ENCODE measurements around the gene RC3H1. TPM values are rescaled to one million over a fixed set of nuclear protein-coding genes. Genes with fewer than 3 reads are reported as not detected.
"Not testable (repeated sequence)": the region's sequence is repeated elsewhere in the genome, so short reads cannot be mapped to it uniquely, and the experiment has no call there.

The RC3H1 gene
- total RNA-seq, 6 experiments from 2014 or later: 21.9 to 28.2 (median 23.3) TPM

- TF ChIP-seq, protein P1, sequence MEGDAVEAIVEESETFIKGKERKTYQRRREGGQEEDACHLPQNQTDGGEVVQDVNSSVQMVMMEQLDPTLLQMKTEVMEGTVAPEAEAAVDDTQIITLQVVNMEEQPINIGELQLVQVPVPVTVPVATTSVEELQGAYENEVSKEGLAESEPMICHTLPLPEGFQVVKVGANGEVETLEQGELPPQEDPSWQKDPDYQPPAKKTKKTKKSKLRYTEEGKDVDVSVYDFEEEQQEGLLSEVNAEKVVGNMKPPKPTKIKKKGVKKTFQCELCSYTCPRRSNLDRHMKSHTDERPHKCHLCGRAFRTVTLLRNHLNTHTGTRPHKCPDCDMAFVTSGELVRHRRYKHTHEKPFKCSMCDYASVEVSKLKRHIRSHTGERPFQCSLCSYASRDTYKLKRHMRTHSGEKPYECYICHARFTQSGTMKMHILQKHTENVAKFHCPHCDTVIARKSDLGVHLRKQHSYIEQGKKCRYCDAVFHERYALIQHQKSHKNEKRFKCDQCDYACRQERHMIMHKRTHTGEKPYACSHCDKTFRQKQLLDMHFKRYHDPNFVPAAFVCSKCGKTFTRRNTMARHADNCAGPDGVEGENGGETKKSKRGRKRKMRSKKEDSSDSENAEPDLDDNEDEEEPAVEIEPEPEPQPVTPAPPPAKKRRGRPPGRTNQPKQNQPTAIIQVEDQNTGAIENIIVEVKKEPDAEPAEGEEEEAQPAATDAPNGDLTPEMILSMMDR (IDR thresholded peaks at IDR 0.05): no peak
- Mint-ChIP-seq H3K4me1 (ENCODE audit: low read depth) (peaks cover 9% of the 10 kb centered on the region), H3K9me3 (no peaks in the 10 kb centered on the region), H3K27ac (no peak overlapping the region), H3K27me3 (ENCODE audit: insufficient read depth) (peaks cover 6% of the 10 kb centered on the region; the same call in 1 of the 2 replicates), H3K4me3 (no peak overlapping the region), H3K36me3 (ENCODE audit: low read depth) (no peaks in the 10 kb centered on the region)
- DNase-seq: no peak
Measured at GRCh38 chr1:174053826-174054225, 31.7 kb upstream of the RC3H1 start.

DNA sequence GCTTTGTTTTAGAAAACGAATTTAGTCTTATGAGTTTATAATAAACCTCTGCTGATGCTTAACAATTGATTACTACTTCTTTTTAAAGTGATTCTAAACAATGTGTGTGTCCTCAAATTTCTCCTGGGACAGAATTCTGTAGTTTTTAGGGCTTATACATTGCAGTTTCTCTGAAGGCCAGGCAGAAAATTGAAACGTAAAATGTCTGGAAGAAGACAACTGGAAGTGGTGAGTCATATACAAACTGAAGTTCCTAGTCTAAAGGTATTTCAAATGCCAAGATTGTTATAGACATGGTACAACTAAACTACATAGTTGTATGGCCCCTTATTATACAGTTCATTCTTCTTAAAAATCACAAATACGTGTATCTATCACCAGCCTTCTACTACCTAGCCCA lies 30.5 kb upstream of the RC3H1 start:
- Mint-ChIP-seq H3K4me3 (no peak overlapping the region), H3K27ac (no peak overlapping the region), H3K36me3 (ENCODE audit: low read depth) (no peaks in the 10 kb centered on the region), H3K4me1 (ENCODE audit: low read depth) (no peaks in the 10 kb centered on the region; the same call in 1 of the 2 replicates), H3K27me3 (ENCODE audit: insufficient read depth) (peaks cover 6% of the 10 kb centered on the region), H3K9me3 (no peaks in the 10 kb centered on the region)
- no peak for DNase-seq
- TF ChIP-seq, protein P1 (IDR thresholded peaks at IDR 0.05): no peak

DNA sequence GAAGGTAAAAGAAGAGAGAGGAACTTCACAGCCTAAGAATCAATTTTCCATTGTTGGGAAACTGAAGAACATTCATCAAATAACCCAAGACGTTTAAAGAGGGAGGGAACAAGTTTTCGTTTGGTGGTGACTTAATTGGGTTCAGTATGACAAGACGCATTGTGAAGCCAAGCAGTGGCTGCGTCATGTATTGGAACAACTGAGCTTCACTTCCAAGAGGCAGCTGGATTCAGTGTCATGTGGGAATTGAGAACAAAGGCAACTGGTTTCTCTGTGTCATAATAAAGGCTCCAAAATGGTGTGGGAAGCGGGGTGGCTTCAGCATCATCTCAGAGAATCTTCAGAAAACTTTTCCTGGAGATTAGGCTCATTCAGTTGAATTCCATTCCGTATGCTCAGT lies 29.8 kb upstream of the RC3H1 start:
- Mint-ChIP-seq H3K9me3 (no peaks in the 10 kb centered on the region), H3K4me1 (ENCODE audit: low read depth) (no peaks in the 10 kb centered on the region; the same call in 1 of the 2 replicates), H3K27ac (no peak overlapping the region), H3K4me3 (no peak overlapping the region), H3K27me3 (ENCODE audit: insufficient read depth) (peaks cover 6% of the 10 kb centered on the region), H3K36me3 (ENCODE audit: low read depth) (no peaks in the 10 kb centered on the region)
- TF ChIP-seq, protein P1 (IDR thresholded peaks at IDR 0.05): no peak
- DNase-seq: no peak

- H3K27me3 Mint-ChIP-seq (ENCODE audit: insufficient read depth): peaks cover 4% of the 10 kb centered on the region
- DNase-seq: no peak
- H3K36me3 Mint-ChIP-seq (ENCODE audit: low read depth): no peaks in the 10 kb centered on the region
- no peak overlapping the region for H3K4me3 Mint-ChIP-seq
- no peak overlapping the region for H3K27ac Mint-ChIP-seq
- TF ChIP-seq, protein P1 (IDR thresholded peaks at IDR 0.05): no peak
- H3K4me1 Mint-ChIP-seq (ENCODE audit: low read depth): no peaks in the 10 kb centered on the region; the same call in 1 of the 2 replicates
- H3K9me3 Mint-ChIP-seq: no peaks in the 10 kb centered on the region
Measured at GRCh38 chr1:174049514-174049913, 27.4 kb upstream of the RC3H1 start.

GRCh38 chr1:174044418-174045222 lies 22.5 kb upstream of the RC3H1 start:
- TF ChIP-seq, protein P1 (IDR thresholded peaks at IDR 0.05): no peak
- Mint-ChIP-seq H3K27ac (no peak overlapping the region), H3K4me1 (ENCODE audit: low read depth) (peaks cover 18% of the 10 kb centered on the region), H3K4me3 (no peak overlapping the region), H3K27me3 (ENCODE audit: insufficient read depth) (peaks cover 2% of the 10 kb centered on the region), H3K9me3 (no peaks in the 10 kb centered on the region), H3K36me3 (ENCODE audit: low read depth) (no peaks in the 10 kb centered on the region)
- no peak for DNase-seq

DNA sequence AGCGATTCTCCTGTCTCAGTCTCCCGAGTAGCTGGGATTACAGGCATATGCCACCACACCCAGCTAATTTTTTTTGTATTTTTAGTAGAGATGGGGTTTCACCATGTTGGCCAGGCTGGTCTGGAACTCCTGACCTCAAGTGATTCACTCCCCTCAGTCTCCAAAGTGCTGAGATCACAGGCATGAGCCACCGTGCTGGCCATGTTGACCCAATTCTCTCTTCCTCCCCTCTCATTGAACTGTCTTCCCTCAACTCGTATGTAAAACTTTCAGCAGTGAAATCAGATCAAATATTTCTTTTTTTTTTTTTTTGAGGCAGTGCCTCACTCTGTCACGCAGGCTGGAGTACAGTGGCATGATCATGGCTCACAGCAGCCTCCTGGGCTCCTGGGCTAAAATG lies 20.4 kb upstream of the RC3H1 start:
- H3K4me1 Mint-ChIP-seq (ENCODE audit: low read depth): peaks cover 19% of the 10 kb centered on the region
- H3K9me3 Mint-ChIP-seq; DNase-seq; H3K4me3 Mint-ChIP-seq; H3K27me3 Mint-ChIP-seq (ENCODE audit: insufficient read depth); H3K27ac Mint-ChIP-seq; H3K36me3 Mint-ChIP-seq (ENCODE audit: low read depth): not testable (repeated sequence)
